ENCODE results near the gene AKAP6. TPM values are rescaled to one million over a fixed set of nuclear protein-coding genes. Genes with fewer than 3 reads are reported as not detected.

AKAP6 gene
- total and polyA plus RNA-seq, 2 of the 8 experiments (the other 6 are each of a cell fraction or from before 2014, with no cell fraction given): 0.09 to 0.89 TPM

DNA sequence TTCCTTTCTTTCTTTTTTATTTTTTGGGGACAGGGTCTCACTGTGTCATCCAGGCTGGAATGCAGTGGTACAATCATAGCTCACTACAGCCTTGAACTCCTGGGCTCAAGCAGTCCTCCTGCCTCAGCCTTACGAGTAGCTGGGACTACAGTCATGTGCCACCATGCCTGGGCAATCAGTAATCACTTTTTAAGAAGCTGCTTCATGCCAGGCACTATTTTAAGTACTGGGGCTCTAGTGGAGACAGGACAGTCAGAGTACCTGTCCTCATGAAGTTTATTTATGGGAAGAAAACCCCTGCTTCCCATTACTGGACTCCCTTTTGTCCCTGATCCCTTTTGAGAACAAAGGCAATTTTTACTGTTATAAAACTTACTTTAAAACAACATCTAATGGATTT is 485.6 kb downstream of the AKAP6 start (continued):
- no peak for TF ChIP-seq RNF2 (IDR thresholded peaks at IDR 0.05; ENCODE audit: borderline replicate concordance, low read depth, low read length, missing control alignments, poor library complexity, severe bottlenecking)
